ENCODE results near the gene PPM1B. TPM values are rescaled to one million over a fixed set of nuclear protein-coding genes. Genes with fewer than 3 reads are reported as not detected.

The PPM1B gene
- total and polyA plus RNA-seq, 2 of the 13 experiments (the other 11 are each of a cell fraction or from before 2014, with no cell fraction given): 24.4 to 25.0 TPM

DNA sequence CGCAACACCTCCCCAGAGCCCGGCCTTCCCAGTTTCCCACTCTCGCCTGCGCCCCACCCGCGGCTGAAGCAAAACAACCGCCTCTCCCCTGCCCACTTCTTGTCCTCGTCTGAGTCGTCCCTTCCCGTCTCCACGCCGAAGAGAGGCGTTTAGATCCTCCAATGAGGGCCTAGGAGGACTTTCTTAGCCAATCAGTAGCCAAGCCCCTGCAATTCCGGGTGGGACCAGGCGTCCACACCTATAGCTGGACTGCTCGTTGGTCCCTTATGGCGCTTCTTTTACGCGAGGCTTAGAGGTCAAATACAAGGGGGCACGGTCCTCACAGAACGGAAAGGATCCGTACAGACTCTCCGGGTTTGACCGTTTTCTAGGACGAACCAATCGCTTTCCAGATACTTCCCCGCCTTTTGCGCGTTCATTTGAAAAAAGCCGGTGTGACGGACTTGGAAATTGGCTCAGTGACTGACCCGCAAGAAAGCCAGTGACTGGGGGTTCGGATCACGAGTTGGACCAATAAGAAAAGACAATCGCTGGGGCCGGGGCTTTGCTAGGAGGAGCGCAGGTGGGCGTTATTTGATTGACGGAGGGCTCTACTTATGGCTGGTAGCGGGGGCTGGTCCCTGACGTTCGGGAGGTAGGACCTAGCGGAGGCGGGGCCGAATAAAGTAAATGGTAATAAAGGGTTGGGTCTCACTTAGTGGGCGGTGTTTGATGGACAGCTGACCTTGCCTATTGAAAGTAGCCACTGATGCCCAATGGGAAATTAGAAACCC lies 581 bp upstream of the PPM1B start (continued):
- no peak; the same call in 1 of the 2 replicates for TF ChIP-seq ZNF816 (CRISPR knock-in tag; IDR thresholded peaks at IDR 0.05; ENCODE audit: borderline replicate concordance)
- no peak for TF ChIP-seq ZNF121 (CRISPR knock-in tag; IDR thresholded peaks at IDR 0.05)
- no peak for TF ChIP-seq ZC3H13 (CRISPR knock-in tag; IDR thresholded peaks at IDR 0.05)
- TF ChIP-seq ZNF564 (CRISPR knock-in tag; IDR thresholded peaks at IDR 0.05): no peak
- TF ChIP-seq AHR (CRISPR knock-in tag; IDR thresholded peaks at IDR 0.05): no peak
- no peak for TF ChIP-seq ZNF17 (CRISPR knock-in tag; IDR thresholded peaks at IDR 0.05)
- TF ChIP-seq, protein P1, sequence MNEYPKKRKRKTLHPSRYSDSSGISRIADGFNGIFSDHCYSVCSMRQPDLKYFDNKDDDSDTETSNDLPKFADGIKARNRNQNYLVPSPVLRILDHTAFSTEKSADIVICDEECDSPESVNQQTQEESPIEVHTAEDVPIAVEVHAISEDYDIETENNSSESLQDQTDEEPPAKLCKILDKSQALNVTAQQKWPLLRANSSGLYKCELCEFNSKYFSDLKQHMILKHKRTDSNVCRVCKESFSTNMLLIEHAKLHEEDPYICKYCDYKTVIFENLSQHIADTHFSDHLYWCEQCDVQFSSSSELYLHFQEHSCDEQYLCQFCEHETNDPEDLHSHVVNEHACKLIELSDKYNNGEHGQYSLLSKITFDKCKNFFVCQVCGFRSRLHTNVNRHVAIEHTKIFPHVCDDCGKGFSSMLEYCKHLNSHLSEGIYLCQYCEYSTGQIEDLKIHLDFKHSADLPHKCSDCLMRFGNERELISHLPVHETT (CRISPR knock-in tag; conservative IDR thresholded peaks at IDR 0.05): peak; percentile 48; the same call in 1 of the 2 replicates
- no peak for TF ChIP-seq SMAD1 (CRISPR knock-in tag; IDR thresholded peaks at IDR 0.05; ENCODE audit: borderline replicate concordance, low read depth)
- no peak; the same call in none of the 2 replicates for TF ChIP-seq ZNF503 (CRISPR knock-in tag; IDR thresholded peaks at IDR 0.05)
- TF ChIP-seq ZNF570 (CRISPR knock-in tag; IDR thresholded peaks at IDR 0.05; ENCODE audit: borderline replicate concordance): no peak
- TF ChIP-seq ZNF501 (CRISPR knock-in tag; IDR thresholded peaks at IDR 0.05): peak; percentile 99
- no peak for TF ChIP-seq ZNF343 (CRISPR knock-in tag; IDR thresholded peaks at IDR 0.05)
- TF ChIP-seq TP53 (CRISPR knock-in tag; conservative IDR thresholded peaks at IDR 0.05): no peak
- no peak for TF ChIP-seq ZNF839 (CRISPR knock-in tag; IDR thresholded peaks at IDR 0.05; ENCODE audit: borderline replicate concordance)
- no peak for TF ChIP-seq KIAA2018 (CRISPR knock-in tag; IDR thresholded peaks at IDR 0.05; ENCODE audit: borderline replicate concordance)
